ENCODE data around the gene RHBDD1. TPM values are rescaled to one million over a fixed set of nuclear protein-coding genes. Genes with fewer than 3 reads are reported as not detected.
"Not testable (repeated sequence)": the region's sequence is repeated elsewhere in the genome, so short reads cannot be mapped to it uniquely, and the experiment has no call there.

Gene RHBDD1
- polyA plus RNA-seq, 4 donors = 27.7 to 33.5 (median 32.1) TPM

GRCh38 chr2:226839951-226840350 is 4.1 kb downstream of the RHBDD1 start:
- DNase-seq (ENCODE audit: low read depth in 4 of 4, low spot score in 3 of 4) = no peak

GRCh38 chr2:226843001-226843400 is 7.1 kb downstream of the RHBDD1 start:
- DNase-seq (ENCODE audit: low read depth in 4 of 4, low spot score in 3 of 4) = not testable (repeated sequence)

- no peak for DNase-seq (ENCODE audit: low read depth in 4 of 4, low spot score in 3 of 4)
Observed at GRCh38 chr2:226845386-226846116, 9.7 kb downstream of the RHBDD1 start.

GRCh38 chr2:226847090-226847489 is 11.2 kb downstream of the RHBDD1 start:
- no peak for DNase-seq (ENCODE audit: low read depth in 4 of 4, low spot score in 3 of 4)

GRCh38 chr2:226847511-226847910 is 11.7 kb downstream of the RHBDD1 start:
- no peak for DNase-seq (ENCODE audit: low read depth in 4 of 4, low spot score in 3 of 4)

- no peak for DNase-seq (ENCODE audit: low read depth in 4 of 4, low spot score in 3 of 4)
Observed at GRCh38 chr2:226849349-226849748, 13.5 kb downstream of the RHBDD1 start.

GRCh38 chr2:226850024-226850423 is 14.2 kb downstream of the RHBDD1 start:
- DNase-seq (ENCODE audit: low read depth in 4 of 4, low spot score in 3 of 4) = no peak

- no peak for DNase-seq (ENCODE audit: low read depth in 4 of 4, low spot score in 3 of 4)
Observed at GRCh38 chr2:226855787-226856186, 19.9 kb downstream of the RHBDD1 start.

- no peak for DNase-seq (ENCODE audit: low read depth in 4 of 4, low spot score in 3 of 4)
Observed at GRCh38 chr2:226860087-226860486, 24.2 kb downstream of the RHBDD1 start.

- no peak for DNase-seq (ENCODE audit: low read depth in 4 of 4, low spot score in 3 of 4)
Observed at GRCh38 chr2:226862623-226863022, 26.8 kb downstream of the RHBDD1 start.

- DNase-seq (ENCODE audit: low read depth in 4 of 4, low spot score in 3 of 4) = no peak
Observed at GRCh38 chr2:226865273-226865672, 29.4 kb downstream of the RHBDD1 start.

GRCh38 chr2:226865710-226866109 is 29.9 kb downstream of the RHBDD1 start:
- DNase-seq (ENCODE audit: low read depth in 4 of 4, low spot score in 3 of 4) = no peak

- no peak for DNase-seq (ENCODE audit: low read depth in 4 of 4, low spot score in 3 of 4)
Observed at GRCh38 chr2:226868331-226869162, 32.7 kb downstream of the RHBDD1 start.

GRCh38 chr2:226869371-226869770 is 33.5 kb downstream of the RHBDD1 start:
- DNase-seq (ENCODE audit: low read depth in 4 of 4, low spot score in 3 of 4) = no peak

- no peak for DNase-seq (ENCODE audit: low read depth in 4 of 4, low spot score in 3 of 4)
Observed at GRCh38 chr2:226873051-226873620, 37.3 kb downstream of the RHBDD1 start.

GRCh38 chr2:226873826-226874225 is 38.0 kb downstream of the RHBDD1 start:
- no peak for DNase-seq (ENCODE audit: low read depth in 4 of 4, low spot score in 3 of 4)

GRCh38 chr2:226874749-226875148 is 38.9 kb downstream of the RHBDD1 start:
- no peak for DNase-seq (ENCODE audit: low read depth in 4 of 4, low spot score in 3 of 4)

- no peak for DNase-seq (ENCODE audit: low read depth in 4 of 4, low spot score in 3 of 4)
Observed at GRCh38 chr2:226875438-226876225, 39.8 kb downstream of the RHBDD1 start.

GRCh38 chr2:226877491-226877890 is 41.6 kb downstream of the RHBDD1 start:
- no peak for DNase-seq (ENCODE audit: low read depth in 4 of 4, low spot score in 3 of 4)

- no peak for DNase-seq (ENCODE audit: low read depth in 4 of 4, low spot score in 3 of 4)
Observed at GRCh38 chr2:226881287-226881686, 45.4 kb downstream of the RHBDD1 start.

- no peak for DNase-seq (ENCODE audit: low read depth in 4 of 4, low spot score in 3 of 4)
Observed at GRCh38 chr2:226882606-226883005, 46.8 kb downstream of the RHBDD1 start.

All from right renal pelvis (tissue), 4 donors.